Urothelium cell line (cell line): ENCODE results near the gene SYK.
"Not testable (repeated sequence)": the region's sequence is repeated elsewhere in the genome, so short reads cannot be mapped to it uniquely, and the experiment has no call there.

Experiments
- DNase-seq: peaks from one replicate; pipeline ENCODE4 v3.0.0; 2011; ENCODE audit warnings: low spot score, mixed read lengths
- FAIRE-seq: peaks from 2 replicates; lab custom pipeline; 2011; peaks lifted over from hg19 to GRCh38; lab: Jason Lieb, UNC

SYK gene

GRCh38 chr9:90871327-90871935 is 69.8 kb downstream of the SYK start:
- FAIRE-seq (no peak), DNase-seq (no peak)

- DNase-seq (no peak), FAIRE-seq (no peak)
These were observed 71.2 kb downstream of the SYK start for GRCh38 chr9:90872835-90873294.

GRCh38 chr9:90873422-90873821 is 71.8 kb downstream of the SYK start:
- FAIRE-seq = no peak
- DNase-seq = no peak

GRCh38 chr9:90874194-90874593 is 72.6 kb downstream of the SYK start:
- FAIRE-seq = no peak

GRCh38 chr9:90878562-90878961 is 76.9 kb downstream of the SYK start:
- no peak for DNase-seq
- no peak for FAIRE-seq

More at GRCh38 chr9:90874194-90874593, 72.6 kb downstream of the SYK start:
- DNase-seq = no peak

- no peak for DNase-seq
- no peak for FAIRE-seq
These were observed 78.4 kb downstream of the SYK start for GRCh38 chr9:90880066-90880465.

- DNase-seq = no peak
These were observed 79.0 kb downstream of the SYK start for GRCh38 chr9:90880669-90881068.

GRCh38 chr9:90881648-90882047 is 80.0 kb downstream of the SYK start:
- no peak for DNase-seq
- no peak for FAIRE-seq

More at GRCh38 chr9:90880669-90881068, 79.0 kb downstream of the SYK start:
- no peak for FAIRE-seq

- FAIRE-seq (no peak), DNase-seq (no peak)
These were observed 81.5 kb downstream of the SYK start for GRCh38 chr9:90882991-90883600.

- DNase-seq = no peak
- FAIRE-seq = no peak
These were observed 82.0 kb downstream of the SYK start for GRCh38 chr9:90883661-90884060.

GRCh38 chr9:90884178-90884577 is 82.6 kb downstream of the SYK start:
- DNase-seq (no peak), FAIRE-seq (peak; percentile 97)

GRCh38 chr9:90886868-90887267 is 85.2 kb downstream of the SYK start:
- not testable (repeated sequence) for FAIRE-seq, DNase-seq

- FAIRE-seq (no peak), DNase-seq (no peak)
These were observed 87.3 kb downstream of the SYK start for GRCh38 chr9:90888941-90889340.

- no peak for FAIRE-seq
- no peak for DNase-seq
These were observed 88.7 kb downstream of the SYK start for GRCh38 chr9:90890146-90890810.

- no peak for FAIRE-seq
- no peak for DNase-seq
These were observed 89.9 kb downstream of the SYK start for GRCh38 chr9:90891308-90892040.

GRCh38 chr9:90892918-90893317 is 91.3 kb downstream of the SYK start:
- FAIRE-seq (no peak), DNase-seq (no peak)

GRCh38 chr9:90893706-90894105 is 92.1 kb downstream of the SYK start:
- no peak for FAIRE-seq
- no peak for DNase-seq

- DNase-seq (peak; percentile 44), FAIRE-seq (peak; percentile 69)
These were observed 93.5 kb downstream of the SYK start for GRCh38 chr9:90894986-90895687.

GRCh38 chr9:90895786-90896185 is 94.2 kb downstream of the SYK start:
- DNase-seq = no peak
- FAIRE-seq = no peak

GRCh38 chr9:90896231-90896630 is 94.6 kb downstream of the SYK start:
- no peak for DNase-seq
- no peak for FAIRE-seq

- DNase-seq (no peak), FAIRE-seq (no peak)
These were observed 96.6 kb downstream of the SYK start for GRCh38 chr9:90898228-90898627.
